Retinal pigment epithelial cell (primary cell): ENCODE measurements around the gene AREL1.

Experiments
- DNase-seq: peaks from one replicate; pipeline ENCODE4 v3.0.0-alpha.2; 2010; ENCODE audit warnings: low read depth
- H3K4me3 ChIP-seq: 2 replicates; pipeline ENCODE4 v1.5.1; 2011; ENCODE audit warnings: mild to moderate bottlenecking, low read length, control low read depth, moderate library complexity
- TF ChIP-seq, protein P1 (sequence below): conservative IDR thresholded peaks from 2 replicates; pipeline ENCODE4 v1.5.1; 2011; ENCODE audit warnings: low read depth, low read length, control low read depth, inconsistent platforms

Gene AREL1

DNA sequence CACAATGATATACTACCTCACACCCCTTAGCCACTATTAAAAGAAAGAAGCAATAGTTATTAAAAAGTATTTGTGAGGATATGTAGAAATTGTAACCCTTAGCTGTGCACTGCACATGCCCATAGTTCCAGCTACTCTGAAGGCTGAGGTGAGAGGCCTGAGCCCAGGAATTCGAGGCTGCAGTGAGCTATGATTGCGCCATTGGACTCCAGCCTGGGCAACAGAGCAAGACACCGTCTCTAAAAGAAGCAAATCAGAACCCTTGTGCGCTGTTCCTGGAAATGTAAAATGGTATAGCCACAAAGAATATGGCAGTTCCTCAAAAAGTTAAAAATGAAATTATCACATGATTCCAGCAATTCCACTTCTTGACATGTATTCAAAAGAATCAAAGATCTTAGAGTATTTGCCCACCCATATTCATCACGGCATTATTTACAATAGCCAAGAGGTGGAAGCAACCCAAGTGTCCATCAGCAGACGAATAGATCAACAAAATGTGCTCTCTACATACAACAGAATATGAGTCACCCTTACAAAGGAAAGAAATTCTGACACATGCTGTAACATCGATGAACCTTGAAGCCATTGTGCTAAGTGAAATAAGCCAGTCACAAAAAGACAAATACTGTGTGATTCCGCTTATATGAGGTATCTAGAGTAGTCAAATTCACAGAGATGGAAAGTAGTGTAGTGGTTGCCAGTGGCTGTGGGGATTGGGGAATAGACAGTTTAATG lies 26.6 kb upstream of the AREL1 start:
- H3K4me3 ChIP-seq = no peak overlapping the region
- TF ChIP-seq, protein P1, sequence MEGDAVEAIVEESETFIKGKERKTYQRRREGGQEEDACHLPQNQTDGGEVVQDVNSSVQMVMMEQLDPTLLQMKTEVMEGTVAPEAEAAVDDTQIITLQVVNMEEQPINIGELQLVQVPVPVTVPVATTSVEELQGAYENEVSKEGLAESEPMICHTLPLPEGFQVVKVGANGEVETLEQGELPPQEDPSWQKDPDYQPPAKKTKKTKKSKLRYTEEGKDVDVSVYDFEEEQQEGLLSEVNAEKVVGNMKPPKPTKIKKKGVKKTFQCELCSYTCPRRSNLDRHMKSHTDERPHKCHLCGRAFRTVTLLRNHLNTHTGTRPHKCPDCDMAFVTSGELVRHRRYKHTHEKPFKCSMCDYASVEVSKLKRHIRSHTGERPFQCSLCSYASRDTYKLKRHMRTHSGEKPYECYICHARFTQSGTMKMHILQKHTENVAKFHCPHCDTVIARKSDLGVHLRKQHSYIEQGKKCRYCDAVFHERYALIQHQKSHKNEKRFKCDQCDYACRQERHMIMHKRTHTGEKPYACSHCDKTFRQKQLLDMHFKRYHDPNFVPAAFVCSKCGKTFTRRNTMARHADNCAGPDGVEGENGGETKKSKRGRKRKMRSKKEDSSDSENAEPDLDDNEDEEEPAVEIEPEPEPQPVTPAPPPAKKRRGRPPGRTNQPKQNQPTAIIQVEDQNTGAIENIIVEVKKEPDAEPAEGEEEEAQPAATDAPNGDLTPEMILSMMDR = no peak
- no peak for DNase-seq

DNA sequence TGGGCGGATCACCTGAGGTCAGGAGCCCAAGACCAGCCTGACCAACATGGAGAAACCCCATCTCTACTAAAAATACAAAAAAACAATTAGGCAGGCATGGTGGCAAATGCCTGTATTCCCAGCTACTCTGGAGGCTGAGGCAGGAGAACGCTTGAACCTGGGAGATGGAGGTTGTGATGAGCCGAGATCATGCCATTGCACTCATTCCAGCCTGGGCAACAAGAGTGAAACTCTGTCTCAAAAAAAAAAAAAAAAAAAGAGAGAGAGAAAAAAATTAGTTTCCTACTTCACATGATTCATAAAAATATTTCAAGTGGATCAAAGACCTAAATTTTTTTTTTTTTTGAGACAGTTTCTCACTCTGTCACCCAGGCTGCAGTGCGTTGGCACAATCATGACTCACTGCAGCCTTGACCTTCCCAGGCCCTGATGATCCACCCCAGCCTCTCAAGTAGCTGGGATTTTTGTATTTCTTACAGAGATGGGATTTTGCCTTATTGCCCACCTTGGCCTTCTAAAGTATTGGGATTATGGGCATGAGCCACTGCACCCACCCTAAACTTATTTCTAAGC lies 25.0 kb upstream of the AREL1 start:
- no peak overlapping the region for H3K4me3 ChIP-seq
- no peak for DNase-seq
- TF ChIP-seq, protein P1 = no peak

DNA sequence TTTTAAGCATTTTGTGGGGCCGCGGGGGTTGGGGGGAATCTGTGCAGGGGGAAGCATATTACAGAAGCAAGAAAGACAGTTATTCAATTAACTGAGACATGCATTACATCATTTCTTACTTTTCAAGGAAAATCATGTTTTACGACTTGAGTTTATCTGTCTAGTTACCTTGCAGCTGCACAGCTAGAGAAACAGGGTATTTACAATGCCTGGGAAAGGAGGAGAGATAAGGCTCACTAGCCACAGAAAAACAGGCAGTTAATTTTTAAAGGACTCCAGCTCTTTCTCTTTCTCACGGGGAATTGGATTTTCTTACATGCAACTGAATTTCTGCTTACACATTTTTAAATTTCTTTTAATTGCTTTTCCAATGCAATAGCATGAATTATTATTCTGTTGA lies 22.2 kb upstream of the AREL1 start:
- TF ChIP-seq, protein P1 = no peak
- DNase-seq = no peak
- H3K4me3 ChIP-seq = no peak overlapping the region

DNA sequence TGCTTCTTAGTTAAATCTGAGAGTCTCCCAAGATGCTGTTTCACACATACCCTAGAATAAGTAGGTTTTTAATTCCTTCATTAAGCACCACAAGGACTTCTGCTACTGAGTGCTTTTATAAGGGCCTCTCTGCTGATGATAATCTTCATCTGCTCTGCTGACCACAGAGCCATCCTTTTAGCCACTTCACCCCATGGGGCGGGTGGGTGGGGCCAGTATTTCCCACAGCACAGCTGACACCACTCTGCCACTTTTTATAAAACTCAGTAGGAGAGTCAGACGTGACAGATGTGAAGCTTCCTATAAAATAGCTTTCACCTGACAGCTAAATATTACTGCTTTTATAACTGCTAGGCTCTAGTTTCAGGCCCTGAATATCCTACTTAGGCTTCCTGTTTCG lies 20.3 kb upstream of the AREL1 start:
- TF ChIP-seq, protein P1 = no peak
- DNase-seq = no peak

DNA sequence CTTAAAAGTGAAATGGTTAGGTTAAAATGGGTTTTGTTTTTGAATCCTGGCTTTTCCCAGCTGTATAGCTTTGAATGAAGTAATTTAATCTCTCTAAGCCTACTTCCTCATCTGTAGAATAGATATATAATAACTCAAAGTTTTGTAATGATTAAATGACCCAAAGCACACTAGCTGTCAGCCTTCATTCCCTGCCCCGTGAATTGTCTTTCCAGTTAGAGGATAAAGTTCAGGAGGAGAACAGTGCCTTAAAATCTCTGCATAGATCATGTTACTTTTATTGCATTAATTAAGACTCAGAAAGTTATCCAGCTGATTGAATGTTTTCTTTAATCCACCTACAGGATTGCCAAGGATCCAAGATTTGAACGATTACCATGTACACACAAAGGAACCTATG lies 19.5 kb upstream of the AREL1 start:
- TF ChIP-seq, protein P1 = no peak
- no peak for DNase-seq

More for the DNA sequence above, 20.3 kb upstream of the AREL1 start:
- no peak overlapping the region for H3K4me3 ChIP-seq

DNA sequence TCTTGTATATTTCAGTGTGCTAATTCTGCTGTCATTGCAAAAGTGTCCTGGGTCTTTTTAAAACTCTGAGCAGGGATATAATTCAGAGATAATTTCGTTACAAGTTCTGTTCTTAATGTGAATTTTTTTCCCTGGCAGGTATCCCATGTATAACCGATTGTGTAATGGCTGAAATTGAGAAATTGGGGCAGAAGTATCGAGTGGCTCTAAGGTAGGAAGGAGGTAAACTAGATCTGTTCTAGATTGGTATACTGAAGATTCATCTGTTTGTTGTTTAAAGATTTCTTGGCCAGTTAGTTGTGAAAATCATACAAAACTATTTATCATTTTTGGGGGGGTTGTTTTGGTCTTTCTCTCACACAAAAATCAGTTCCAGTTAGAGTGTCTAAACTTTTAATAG lies 10.3 kb upstream of the AREL1 start:
- DNase-seq = no peak
- no peak overlapping the region for H3K4me3 ChIP-seq
- TF ChIP-seq, protein P1 = no peak

More for the DNA sequence above, 19.5 kb upstream of the AREL1 start:
- H3K4me3 ChIP-seq = no peak overlapping the region

DNA sequence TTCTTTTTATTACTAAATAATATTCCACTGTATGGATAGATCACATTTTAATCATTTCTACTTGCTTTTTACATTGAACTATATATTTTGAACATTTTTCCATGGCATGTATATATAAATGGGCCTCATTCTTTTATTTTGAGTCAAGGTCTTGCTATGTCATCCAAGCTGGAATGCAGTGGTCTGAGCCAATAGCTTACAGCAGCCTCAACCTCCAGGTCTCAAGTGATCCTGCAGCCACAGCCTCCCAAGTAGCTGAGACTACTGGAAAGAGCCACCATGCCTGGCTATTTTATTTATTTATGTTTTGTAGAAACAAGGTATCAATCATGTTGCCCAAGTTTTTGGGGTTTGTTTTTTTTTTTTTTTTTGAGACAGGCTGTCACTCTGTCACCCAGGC lies 7.6 kb upstream of the AREL1 start:
- no peak overlapping the region for H3K4me3 ChIP-seq
- TF ChIP-seq, protein P1 = no peak
- DNase-seq = no peak
